Daoy (cell line): ENCODE results near the gene RTRAF. TPM values are rescaled to one million over a fixed set of nuclear protein-coding genes. Genes with fewer than 3 reads are reported as not detected.

ENCODE experiments used
- DNase-seq: peaks from one replicate; pipeline ENCODE4 v3.0.0-alpha.2; 2015; ENCODE audit warnings: low read depth
- total RNA-seq: library from RNA; depleted of rRNA; stranded (reverse); fragments of >200 nt; shearing (Covaris generic); gene quantifications from 2 replicates; pipeline ENCODE4 v1.2.3, GENCODE V29; 2014

The RTRAF gene
- total RNA-seq, 1 experiment from 2014 or later = 199 TPM

GRCh38 chr14:52020161-52020714 lies 30.9 kb downstream of the RTRAF start:
- DNase-seq = no peak

DNA sequence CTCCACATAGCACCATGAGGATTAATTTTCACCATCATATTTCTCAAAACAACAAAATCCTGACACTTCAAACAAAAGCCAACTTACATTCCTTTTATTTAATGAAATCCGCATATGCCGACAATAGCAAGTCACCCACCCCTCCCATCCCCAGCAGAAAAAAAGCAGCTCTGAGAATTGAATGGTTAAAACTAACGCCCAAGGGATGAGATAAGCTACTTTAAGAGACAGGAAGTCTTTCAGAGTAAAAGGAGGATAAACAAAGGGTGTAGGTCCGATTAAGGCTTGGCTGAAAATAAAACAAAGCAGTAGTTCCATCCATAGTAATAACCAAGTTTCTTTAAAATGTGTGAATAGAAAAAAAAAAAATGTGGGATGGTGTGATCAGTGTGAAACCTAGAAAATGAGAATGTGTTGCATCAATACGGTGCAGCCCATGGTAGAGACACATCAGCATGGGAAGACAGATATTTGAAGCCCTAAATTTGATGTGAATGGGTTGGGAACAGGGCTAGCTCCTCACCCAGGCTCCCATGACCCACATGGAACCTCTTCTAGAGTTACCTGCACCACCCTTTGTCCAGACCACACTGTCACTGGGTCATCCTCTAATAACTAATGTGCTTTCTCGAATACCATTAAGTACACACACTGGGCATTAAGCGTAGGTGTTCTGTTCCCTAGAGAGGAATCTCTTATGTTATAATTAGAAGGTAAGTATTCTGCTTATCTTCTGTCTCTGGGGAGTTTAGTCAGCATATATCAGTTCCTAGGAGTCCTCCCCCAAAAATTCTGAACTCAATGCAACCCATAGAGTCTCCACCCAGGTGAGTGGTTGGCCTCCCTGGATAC lies 31.7 kb downstream of the RTRAF start:
- no peak for DNase-seq

DNA sequence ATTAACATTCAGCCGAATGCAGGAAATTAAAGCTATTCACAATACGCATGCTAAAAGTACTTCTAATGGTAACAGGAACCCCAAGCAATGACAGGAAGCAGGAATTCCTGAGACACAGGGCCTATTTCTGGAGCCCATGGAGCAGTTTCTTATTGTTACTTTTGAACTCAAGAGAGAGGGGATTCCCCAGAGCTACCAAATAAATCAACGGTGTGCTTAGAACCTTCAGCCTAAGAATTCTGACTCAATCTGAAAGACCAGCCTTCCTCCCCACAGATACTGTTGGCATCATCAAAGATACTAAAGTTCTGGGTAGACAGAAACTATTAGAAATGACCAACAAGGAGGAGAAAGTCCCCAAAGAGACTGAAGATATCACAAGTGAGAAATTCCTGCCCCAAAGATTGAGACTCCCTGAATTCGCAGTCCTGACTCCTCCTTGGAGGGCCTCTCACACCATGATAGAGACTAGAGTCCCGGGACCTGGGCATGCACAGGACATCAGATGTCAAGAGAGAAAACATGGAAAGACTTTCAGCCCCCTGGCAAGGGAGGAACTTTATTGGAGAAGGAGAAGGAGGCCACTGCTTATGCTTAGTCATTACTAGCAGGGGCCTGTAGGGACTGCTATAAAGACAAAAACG lies 32.7 kb downstream of the RTRAF start:
- no peak for DNase-seq

DNA sequence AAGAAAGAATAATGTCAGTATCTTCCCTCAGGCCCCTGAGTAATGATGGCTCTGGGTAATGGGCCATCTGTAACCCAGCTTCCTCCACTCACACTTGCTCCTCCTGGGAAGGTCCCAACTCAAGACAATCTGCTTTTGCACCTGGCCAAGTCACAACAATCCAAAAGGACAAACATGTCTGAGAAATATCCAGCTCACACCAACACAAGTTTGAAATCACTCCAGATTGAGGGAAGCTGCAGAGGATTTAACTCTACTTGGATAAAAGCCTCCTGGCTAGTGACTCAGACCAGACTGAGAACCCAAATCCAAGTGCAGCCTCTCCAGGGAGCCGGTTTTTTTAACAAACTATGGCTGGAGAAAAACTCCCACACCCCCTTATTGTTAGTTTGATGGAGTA lies 34.2 kb downstream of the RTRAF start:
- peak; percentile 42 for DNase-seq

DNA sequence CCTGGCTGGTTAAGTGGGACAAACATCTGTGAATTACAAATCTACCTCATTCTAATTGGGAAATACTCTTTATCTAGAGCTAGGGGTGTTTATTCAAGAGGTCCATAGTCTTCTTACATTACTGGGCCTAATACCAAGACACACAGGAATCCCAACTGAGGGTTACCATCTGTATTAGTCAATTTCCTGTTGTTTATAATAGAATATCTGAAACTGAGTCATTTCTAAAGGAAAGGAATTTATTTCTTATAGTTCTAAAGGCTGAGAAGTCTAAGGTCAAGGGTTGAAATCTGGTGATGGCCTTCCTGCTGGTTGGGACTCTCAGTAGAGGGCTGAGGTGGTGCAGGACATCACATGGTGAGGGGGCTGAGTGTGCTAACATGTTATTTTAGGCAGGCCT lies 36.0 kb downstream of the RTRAF start:
- DNase-seq = peak; percentile 39

- no peak for DNase-seq
Measured at GRCh38 chr14:52026017-52026660, 36.8 kb downstream of the RTRAF start.

GRCh38 chr14:52026901-52027300 lies 37.6 kb downstream of the RTRAF start:
- no peak for DNase-seq

GRCh38 chr14:52029881-52030280 lies 40.5 kb downstream of the RTRAF start:
- DNase-seq = no peak

DNA sequence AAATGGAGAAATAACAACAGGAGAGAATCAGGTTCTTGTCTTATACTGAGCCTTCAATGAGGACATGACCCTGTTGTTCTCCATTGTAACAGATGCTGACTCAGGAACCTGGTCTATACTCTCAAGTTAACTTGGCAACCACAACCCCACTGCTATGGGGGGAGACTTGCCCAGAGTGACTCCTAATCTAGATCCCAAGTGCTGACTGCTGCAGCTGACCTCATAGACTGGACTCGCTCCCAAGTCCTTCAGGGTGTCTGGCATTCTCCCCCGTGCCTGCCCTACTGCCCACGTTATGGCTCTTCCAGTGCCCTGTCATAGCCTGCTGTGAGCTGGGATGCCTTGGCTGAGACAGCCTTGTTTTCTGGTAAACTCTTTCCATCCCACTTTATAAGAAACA lies 42.4 kb downstream of the RTRAF start:
- DNase-seq = peak; percentile 73

DNA sequence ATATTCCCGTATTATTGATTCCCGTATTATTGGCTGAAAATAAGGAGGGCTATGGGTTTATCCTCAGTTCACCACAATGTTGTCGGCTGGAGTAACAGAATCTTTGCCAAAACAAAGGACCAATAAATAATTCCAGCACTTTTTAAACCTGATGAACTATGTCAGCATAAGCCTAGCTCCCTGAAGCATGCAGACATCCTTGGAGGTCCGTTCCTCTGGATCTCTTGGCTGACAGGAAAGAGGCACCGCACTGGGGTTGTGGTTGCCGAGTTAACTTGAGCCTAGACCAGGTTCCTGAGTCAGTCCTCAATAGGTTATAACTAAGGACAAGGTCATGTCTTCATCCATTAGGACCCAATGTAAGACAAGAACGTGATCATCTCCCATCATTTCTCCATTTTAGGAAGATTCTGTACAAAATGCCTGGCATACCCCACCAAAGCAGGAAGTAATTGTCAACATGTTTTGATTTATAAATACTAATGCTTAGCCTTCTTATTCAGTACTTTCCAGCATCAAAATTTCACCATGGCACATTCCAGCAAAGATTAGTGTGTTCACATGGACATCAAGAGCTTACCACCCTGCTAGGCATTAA lies 43.0 kb downstream of the RTRAF start:
- peak; percentile 27 for DNase-seq

DNA sequence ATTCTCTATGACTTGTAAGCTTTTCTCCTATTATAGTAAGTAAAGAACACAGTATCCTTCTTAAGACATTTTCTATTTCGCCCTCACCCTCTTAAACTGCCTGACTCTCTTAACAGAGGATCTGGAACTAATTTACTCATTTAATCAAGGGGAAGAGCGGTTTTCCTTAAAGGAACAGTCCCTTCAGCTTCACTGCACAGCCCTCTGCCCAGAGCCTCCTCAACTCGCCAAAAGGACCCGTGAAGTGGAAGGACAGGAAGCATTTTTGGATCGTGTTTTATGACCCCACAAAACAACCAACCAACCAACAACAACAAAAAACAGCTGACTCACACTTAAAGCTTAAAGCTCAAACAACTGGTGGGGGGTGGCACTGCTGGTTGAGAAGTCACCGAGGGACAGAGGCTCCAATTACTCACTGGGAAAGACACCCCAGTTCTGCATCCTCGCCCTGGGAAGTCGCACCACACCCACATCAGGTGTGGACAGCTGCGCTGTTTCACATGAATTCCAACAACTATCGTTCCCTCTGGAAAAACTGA lies 43.8 kb downstream of the RTRAF start:
- no peak for DNase-seq

GRCh38 chr14:52039124-52039815 lies 49.9 kb downstream of the RTRAF start:
- no peak for DNase-seq

GRCh38 chr14:52040598-52040997 lies 51.3 kb downstream of the RTRAF start:
- DNase-seq = no peak

DNA sequence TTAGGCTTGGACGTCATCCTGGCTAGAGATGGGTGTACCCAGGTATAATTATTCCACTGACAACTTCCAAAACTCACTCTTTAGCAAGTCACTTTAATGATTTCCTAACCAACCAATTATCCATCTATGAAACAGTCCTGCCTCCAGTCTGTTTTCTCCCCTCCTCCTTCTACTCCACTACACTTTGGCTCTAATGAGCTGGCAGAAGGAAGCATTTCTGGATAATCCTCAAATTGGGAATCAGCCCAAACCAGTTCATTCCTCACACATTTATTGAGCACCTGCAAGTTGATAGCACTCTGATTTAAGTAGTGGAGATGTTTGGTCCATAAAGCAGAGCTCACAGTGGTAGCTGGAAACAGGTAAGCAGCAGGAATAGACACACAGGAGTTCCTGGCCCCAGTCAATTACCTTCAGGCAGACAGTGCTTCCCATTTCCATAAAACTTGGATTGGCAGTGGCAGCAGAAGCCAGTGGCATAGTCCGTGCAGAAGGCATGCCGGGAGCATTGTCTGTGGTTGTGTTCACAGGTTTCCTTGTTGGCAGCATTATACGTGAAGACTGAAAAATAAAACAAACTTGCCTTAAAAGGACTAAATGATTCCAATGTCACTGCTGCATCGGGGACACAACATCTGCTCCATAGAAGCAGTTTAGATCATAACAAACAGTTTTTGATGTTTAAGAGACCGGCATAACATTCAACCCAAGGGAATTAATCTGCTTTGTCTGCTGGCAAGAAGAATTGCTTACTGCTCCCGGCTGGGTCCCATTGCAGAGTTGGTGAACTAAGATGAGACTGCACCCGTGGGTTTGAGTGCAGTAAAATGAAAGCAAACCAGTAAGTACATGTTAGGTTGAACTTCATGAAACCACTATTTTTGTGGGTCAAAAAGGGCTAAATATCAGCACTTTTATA lies 53.3 kb downstream of the RTRAF start:
- no peak for DNase-seq

DNA sequence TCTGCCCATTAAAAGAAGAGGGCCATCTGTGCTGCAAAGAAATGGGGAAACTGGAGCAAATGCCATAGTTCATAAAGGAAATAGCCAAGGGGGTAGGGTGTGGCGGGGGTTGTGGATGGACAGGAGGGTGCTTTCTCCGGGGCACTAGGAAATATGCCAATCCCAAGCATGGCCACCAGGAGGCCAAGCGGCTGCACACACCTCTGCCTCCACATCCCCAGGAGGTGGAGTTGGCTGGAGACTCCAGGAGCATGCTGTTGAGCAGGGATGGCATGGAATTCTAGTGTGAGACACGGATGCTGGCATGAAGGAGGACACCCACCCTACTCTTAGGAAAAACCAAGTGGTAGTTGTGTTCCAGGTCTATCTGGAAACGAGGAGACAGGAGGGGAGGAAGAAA lies 54.3 kb downstream of the RTRAF start:
- peak; percentile 63 for DNase-seq

- peak; percentile 67 for DNase-seq
Measured at GRCh38 chr14:52044791-52045522, 55.6 kb downstream of the RTRAF start.

DNA sequence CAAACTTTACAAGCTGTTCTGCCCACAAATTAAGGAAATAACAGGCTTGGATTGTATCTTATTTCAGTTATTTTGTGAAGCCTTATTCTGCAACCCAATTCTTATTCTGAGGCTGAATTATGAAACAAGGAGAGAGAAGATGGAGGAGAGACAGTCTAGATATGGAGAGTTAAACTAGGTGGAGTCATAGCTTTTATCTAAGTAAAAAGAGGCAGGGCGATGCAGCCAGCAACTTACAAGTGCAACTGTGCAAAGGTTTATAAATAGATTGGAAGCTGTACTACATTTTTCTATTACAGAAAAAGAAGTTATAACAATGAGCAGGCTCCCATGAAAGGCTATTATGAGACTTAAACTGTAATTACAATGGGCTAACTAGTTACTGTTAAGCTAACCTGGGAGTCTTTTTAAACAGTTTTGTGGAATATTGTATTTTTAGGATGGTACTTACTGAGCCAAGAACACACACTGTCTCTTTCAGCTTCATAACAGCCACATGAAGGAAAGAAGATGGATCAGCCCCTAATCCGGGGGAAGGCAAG lies 57.1 kb downstream of the RTRAF start:
- DNase-seq = no peak

DNA sequence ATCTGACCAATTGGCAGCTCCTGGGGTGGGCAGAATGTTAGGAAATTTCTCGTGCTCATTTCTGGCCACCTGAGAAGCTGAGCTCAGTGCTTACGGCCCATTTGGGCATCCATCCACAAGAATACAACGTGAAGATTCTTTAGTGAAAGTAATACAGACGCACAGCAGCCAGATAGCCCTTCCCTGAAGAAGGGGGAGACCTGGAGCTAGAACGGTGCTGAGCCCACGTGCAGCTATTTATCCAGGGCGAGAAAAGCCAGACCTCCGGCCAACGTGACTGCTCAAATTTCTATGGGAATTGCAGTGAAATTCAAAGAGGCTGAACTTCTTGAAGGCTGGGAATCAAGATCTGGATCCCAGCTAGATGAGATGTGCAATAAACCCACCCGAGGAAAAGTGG lies 58.8 kb downstream of the RTRAF start:
- no peak for DNase-seq

DNA sequence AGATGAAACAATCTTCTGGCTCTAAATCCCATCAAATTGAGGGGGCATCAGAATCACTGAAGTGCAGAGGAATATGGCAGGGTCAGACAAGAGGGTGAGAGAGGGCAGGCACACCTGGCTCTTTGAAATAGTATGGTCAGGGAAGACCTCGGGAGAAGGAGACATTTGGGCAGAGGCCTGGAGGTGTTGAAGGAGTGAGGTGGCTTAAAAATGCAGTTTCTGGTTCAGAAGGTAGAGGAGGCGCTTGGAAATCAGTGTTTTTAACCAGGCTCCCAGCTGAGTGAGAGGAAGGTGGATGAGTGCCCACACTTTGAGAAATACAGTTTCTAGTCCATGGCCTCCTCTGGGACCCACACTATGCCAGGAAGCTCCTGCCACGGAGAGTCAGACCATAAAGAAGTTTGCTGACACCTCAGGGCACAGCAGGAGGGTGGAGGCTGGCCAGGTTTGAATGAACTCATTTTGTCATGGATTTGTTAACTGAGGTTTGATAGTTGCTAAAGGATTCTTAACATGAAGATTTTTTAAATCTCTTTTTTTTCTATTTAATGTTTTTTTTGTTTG lies 59.4 kb downstream of the RTRAF start:
- DNase-seq = peak; percentile 70
